ENCODE results near the gene RBBP5. TPM values are rescaled to one million over a fixed set of nuclear protein-coding genes. Genes with fewer than 3 reads are reported as not detected.

RBBP5 gene
- total RNA-seq, 4 donors from 2014 or later: 8.6 to 13.3 (median 12.0) TPM

GRCh38 chr1:205071801-205072200 lies 50.0 kb downstream of the RBBP5 start:
- Histone ChIP-seq H3K4me3 (no peak overlapping the region), H3K27ac (replicated peaks in 1 of 4) (no peak overlapping the region), H3K36me3 (no peaks in the 10 kb centered on the region), H3K4me1 (peaks cover 4 to 16% (median 13%) of the 10 kb centered on the region in 4 donors), H3K27me3 (no peaks in the 10 kb centered on the region), H3K9me3 (no peaks in the 10 kb centered on the region)
- WGBS: 100% methylated on average over 4 of the region's 12 CpGs
- TF ChIP-seq POLR2AphosphoS5 (IDR thresholded peaks at IDR 0.05) (no peak), EP300 (IDR thresholded peaks at IDR 0.05) (no peak), CTCF (IDR thresholded peaks at IDR 0.05) (no peak), POLR2A (IDR thresholded peaks at IDR 0.05; ENCODE audit: low read depth) (no peak)
- no peak for DNase-seq (ENCODE audit: extremely low spot score)
- intact Hi-C loops (cut with DNase I): no loop called here

GRCh38 chr1:205071028-205071409 lies 50.8 kb downstream of the RBBP5 start:
- Histone ChIP-seq H3K4me1 (peaks cover 4 to 16% (median 13%) of the 10 kb centered on the region in 4 donors), H3K9me3 (no peaks in the 10 kb centered on the region), H3K27ac (replicated peaks in 1 of 4) (no peak overlapping the region), H3K4me3 (no peak overlapping the region), H3K27me3 (no peaks in the 10 kb centered on the region), H3K36me3 (no peaks in the 10 kb centered on the region)
- intact Hi-C loops (cut with DNase I): no loop called here
- no peak for DNase-seq (ENCODE audit: extremely low spot score)
- TF ChIP-seq EP300 (IDR thresholded peaks at IDR 0.05) (no peak), CTCF (IDR thresholded peaks at IDR 0.05) (no peak), POLR2AphosphoS5 (IDR thresholded peaks at IDR 0.05) (no peak), POLR2A (IDR thresholded peaks at IDR 0.05; ENCODE audit: low read depth) (no peak)
- 100% methylated on average over 2 of the region's 2 CpGs for WGBS

- Histone ChIP-seq H3K27ac (replicated peaks in 1 of 4) (no peak overlapping the region), H3K4me3 (no peak overlapping the region), H3K9me3 (no peaks in the 10 kb centered on the region), H3K27me3 (no peaks in the 10 kb centered on the region), H3K4me1 (peaks cover 4 to 16% (median 13%) of the 10 kb centered on the region in 4 donors), H3K36me3 (no peaks in the 10 kb centered on the region)
- 80% methylated on average over 39 of the region's 42 CpGs for WGBS
- DNase-seq (ENCODE audit: extremely low spot score): no peak
- intact Hi-C loops (cut with DNase I): no loop called here
- no peak for TF ChIP-seq CTCF (IDR thresholded peaks at IDR 0.05)
- no peak for TF ChIP-seq EP300 (IDR thresholded peaks at IDR 0.05)
- no peak for TF ChIP-seq POLR2A (IDR thresholded peaks at IDR 0.05; ENCODE audit: low read depth)
- no peak for TF ChIP-seq POLR2AphosphoS5 (IDR thresholded peaks at IDR 0.05)
Measured at GRCh38 chr1:205069371-205070125, 52.2 kb downstream of the RBBP5 start.

- DNase-seq (ENCODE audit: extremely low spot score): no peak
- WGBS: 10% methylated on average over 2 of the region's 2 CpGs
- H3K27me3 ChIP-seq: no peaks in the 10 kb centered on the region
- H3K4me3 ChIP-seq: no peak overlapping the region
- H3K36me3 ChIP-seq: no peaks in the 10 kb centered on the region
- no peak for TF ChIP-seq POLR2A (IDR thresholded peaks at IDR 0.05; ENCODE audit: low read depth)
- no peak for TF ChIP-seq EP300 (IDR thresholded peaks at IDR 0.05)
- no peak for TF ChIP-seq POLR2AphosphoS5 (IDR thresholded peaks at IDR 0.05)
- TF ChIP-seq CTCF (IDR thresholded peaks at IDR 0.05): no peak
- no peaks in the 10 kb centered on the region for H3K9me3 ChIP-seq
- H3K27ac ChIP-seq (replicated peaks in 1 of 4): no peak overlapping the region
- peaks cover 4 to 16% (median 13%) of the 10 kb centered on the region in 4 donors for H3K4me1 ChIP-seq
- intact Hi-C loops (cut with DNase I): no loop called here
Measured at GRCh38 chr1:205068457-205069040, 53.2 kb downstream of the RBBP5 start.

Measured in esophagus muscularis mucosa (tissue), 4 donors.